ENCODE data around the gene STAB2.

STAB2 gene

DNA sequence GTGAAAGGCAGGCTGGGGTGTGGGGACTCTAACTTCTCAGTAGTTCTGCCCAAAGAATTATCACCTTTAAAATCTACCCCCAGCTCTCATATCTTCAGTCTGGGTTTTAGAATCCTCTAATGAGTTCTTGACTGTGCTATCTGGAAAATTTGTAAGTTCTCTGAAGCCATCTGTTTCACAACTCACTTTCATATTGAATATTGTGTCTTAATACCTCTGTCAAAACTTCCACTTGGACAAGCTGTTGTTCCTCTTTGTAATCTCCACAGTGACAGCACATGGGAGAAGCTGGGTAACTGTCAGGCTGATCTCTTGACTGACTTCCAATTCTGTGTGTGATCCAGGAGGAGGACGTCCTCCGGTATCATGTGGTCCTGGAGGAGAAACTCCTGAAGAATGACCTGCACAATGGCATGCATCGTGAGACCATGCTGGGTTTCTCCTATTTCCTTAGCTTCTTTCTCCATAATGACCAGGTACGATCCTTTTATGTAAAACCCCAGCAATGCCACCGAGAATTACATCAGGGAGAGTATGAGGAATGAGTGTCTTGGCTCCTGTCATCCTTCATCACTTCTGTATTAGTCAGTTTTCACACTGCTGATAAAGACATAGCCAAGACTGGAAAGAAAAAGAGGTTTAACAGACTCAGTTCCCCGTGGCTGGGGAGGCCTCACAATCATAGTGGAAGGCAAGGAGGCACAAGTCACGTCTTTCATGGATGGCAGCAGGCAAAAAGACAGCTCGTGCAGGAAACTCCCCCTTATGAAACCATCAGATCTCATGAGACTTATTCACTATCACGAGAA is 111.9 kb downstream of the STAB2 start:
- no peak for DNase-seq (ENCODE audit: low read depth)
- TF ChIP-seq, protein P1, sequence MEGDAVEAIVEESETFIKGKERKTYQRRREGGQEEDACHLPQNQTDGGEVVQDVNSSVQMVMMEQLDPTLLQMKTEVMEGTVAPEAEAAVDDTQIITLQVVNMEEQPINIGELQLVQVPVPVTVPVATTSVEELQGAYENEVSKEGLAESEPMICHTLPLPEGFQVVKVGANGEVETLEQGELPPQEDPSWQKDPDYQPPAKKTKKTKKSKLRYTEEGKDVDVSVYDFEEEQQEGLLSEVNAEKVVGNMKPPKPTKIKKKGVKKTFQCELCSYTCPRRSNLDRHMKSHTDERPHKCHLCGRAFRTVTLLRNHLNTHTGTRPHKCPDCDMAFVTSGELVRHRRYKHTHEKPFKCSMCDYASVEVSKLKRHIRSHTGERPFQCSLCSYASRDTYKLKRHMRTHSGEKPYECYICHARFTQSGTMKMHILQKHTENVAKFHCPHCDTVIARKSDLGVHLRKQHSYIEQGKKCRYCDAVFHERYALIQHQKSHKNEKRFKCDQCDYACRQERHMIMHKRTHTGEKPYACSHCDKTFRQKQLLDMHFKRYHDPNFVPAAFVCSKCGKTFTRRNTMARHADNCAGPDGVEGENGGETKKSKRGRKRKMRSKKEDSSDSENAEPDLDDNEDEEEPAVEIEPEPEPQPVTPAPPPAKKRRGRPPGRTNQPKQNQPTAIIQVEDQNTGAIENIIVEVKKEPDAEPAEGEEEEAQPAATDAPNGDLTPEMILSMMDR (IDR thresholded peaks at IDR 0.05; ENCODE audit: control insufficient read depth, insufficient read depth, low read depth, low read length, missing control alignments), result no peak
- no peak overlapping the region for H3K4me3 ChIP-seq (ENCODE audit: control insufficient read depth, low read depth, low read length)

DNA sequence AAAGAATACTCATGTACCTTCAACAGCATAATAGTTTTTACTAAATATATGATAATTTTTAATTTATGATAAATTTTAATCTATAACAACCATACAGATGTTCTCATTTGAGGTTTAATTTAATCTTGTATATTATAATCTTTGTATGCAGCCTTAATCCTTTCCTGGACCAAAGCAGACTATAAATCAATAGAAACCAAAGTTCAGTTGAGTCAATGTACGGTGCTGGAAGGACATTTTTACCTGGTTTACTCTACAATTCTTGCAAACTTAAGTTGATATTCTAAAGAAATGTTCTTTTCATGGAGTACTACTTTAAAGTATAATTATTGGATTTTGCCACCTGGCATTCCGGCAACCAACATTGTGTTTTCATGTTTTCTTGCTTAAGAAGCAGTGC is 118.0 kb downstream of the STAB2 start:
- no peak for DNase-seq (ENCODE audit: low read depth)
- H3K4me3 ChIP-seq (ENCODE audit: control insufficient read depth, low read depth, low read length), result no peak overlapping the region
- TF ChIP-seq, protein P1 (IDR thresholded peaks at IDR 0.05; ENCODE audit: control insufficient read depth, insufficient read depth, low read depth, low read length, missing control alignments), result no peak

DNA sequence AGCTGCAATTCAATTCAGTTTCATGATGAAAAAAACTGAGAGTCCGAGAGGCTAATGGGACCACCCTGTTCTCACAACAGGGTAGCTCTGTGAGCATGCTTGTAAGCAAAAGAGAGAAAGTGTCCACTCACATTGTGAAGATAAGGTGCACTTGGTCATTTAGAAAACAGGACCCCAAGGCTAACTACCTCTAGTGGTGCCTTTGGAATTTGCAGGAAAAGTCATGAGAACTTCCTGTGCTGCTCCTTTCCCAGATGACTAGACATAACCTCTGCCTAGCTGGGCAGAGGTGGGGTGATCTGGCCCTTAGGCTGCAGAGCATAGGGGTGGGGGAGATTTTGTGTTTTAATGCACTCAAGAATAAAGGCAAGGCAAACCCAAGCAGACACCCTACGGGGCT is 118.9 kb downstream of the STAB2 start:
- no peak overlapping the region for H3K4me3 ChIP-seq (ENCODE audit: control insufficient read depth, low read depth, low read length)
- no peak for DNase-seq (ENCODE audit: low read depth)
- TF ChIP-seq, protein P1 (IDR thresholded peaks at IDR 0.05; ENCODE audit: control insufficient read depth, insufficient read depth, low read depth, low read length, missing control alignments), result peak; percentile 4

DNA sequence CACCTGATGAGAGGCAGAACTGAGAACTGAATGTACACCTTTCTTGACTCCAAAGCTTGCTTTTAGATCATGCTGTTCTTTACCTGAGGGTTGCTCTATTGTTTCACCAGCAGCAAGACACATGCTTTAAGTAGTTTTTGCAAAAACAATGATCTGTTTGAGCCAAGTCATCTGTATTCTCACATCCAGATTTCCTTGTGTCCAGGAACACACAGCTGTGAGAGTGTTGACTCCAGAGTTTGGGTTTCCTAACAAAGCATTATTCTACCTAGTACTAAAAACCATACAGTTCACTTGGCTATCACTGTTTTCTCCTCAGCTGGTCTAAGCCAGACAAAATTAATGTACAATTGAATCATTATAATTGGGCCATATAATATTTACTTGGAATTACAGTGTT is 120.4 kb downstream of the STAB2 start:
- TF ChIP-seq, protein P1 (IDR thresholded peaks at IDR 0.05; ENCODE audit: control insufficient read depth, insufficient read depth, low read depth, low read length, missing control alignments), result no peak
- H3K4me3 ChIP-seq (ENCODE audit: control insufficient read depth, low read depth, low read length), result no peak overlapping the region
- no peak for DNase-seq (ENCODE audit: low read depth)

DNA sequence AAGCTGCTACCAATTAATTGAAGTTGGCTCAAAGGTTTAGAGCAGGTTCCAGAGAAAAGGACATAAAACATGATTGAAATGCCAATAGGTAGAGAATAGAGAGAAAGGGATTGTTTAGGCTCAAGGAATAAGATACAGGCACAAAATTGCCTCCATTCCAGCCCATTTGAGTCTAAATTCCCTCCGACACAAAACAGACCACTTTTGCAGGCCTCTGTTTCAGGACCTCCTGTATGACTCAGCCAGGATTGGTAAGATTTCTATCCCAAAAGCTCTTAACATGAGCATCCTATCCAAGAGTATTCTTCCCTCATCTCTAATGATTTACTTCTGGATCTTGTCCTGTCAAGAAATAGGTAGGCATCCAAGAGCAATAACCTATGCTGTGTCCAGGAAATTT is 123.5 kb downstream of the STAB2 start:
- DNase-seq (ENCODE audit: low read depth), result no peak
- H3K4me3 ChIP-seq (ENCODE audit: control insufficient read depth, low read depth, low read length), result no peak overlapping the region
- TF ChIP-seq, protein P1 (IDR thresholded peaks at IDR 0.05; ENCODE audit: control insufficient read depth, insufficient read depth, low read depth, low read length, missing control alignments), result no peak

DNA sequence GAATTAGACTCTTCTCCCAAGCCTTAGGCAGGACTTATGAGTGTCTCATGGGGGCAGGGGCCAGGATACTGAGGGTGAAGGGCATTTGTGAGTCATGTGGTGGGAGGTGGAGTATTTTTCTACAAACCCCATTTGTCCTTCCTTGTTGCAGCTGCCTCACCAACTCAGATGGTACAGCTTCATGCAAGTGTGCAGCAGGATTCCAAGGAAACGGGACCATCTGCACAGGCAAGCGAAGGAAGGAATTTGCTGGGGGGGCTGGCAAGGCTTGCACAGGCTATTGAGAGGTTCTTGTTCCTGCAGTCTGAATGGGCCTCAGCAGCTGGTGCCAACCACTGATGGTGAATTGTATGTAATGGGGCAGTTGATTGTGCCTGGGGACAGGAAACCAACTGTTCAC is 125.1 kb downstream of the STAB2 start:
- DNase-seq (ENCODE audit: low read depth), result no peak
- TF ChIP-seq, protein P1 (IDR thresholded peaks at IDR 0.05; ENCODE audit: control insufficient read depth, insufficient read depth, low read depth, low read length, missing control alignments), result no peak

More for the DNA sequence above, 125.1 kb downstream of the STAB2 start:
- H3K4me3 ChIP-seq (ENCODE audit: control insufficient read depth, low read depth, low read length), result no peak overlapping the region
